H9 (cell line): ENCODE measurements around the gene OR52K1. TPM values are rescaled to one million over a fixed set of nuclear protein-coding genes. Genes with fewer than 3 reads are reported as not detected.

Source experiments
- DNase-seq: peaks from one replicate; pipeline ENCODE4 v3.0.0-alpha.2; 2017
- H2AFZ ChIP-seq: one replicate; pipeline ENCODE4 v1.6.1; 2013; ENCODE audit warnings: mild to moderate bottlenecking, low read length, control low read depth, moderate library complexity
- H2AK5ac ChIP-seq: 2 replicates; pipeline ENCODE4 v1.6.1; 2013; ENCODE audit warnings: low read length, control low read depth, mixed read lengths; ENCODE audit not compliant: insufficient read length
- H2BK120ac ChIP-seq: one replicate; pipeline ENCODE4 v1.6.1; 2013; ENCODE audit warnings: low read depth, mild to moderate bottlenecking, low read length, control low read depth, inconsistent platforms; ENCODE audit not compliant: poor library complexity, severe bottlenecking
- H2BK12ac ChIP-seq: 2 replicates; pipeline ENCODE4 v1.6.1; 2013; ENCODE audit warnings: low read length, control low read depth, mixed read lengths, low read depth; ENCODE audit not compliant: insufficient read length
- H2BK15ac ChIP-seq: 2 replicates; pipeline ENCODE4 v1.6.1; 2013; ENCODE audit warnings: low read depth, low read length, control low read depth
- H2BK20ac ChIP-seq: one replicate; pipeline ENCODE4 v1.6.1; 2013; ENCODE audit warnings: low read depth, mild to moderate bottlenecking, low read length, control low read depth, inconsistent platforms; ENCODE audit not compliant: poor library complexity, severe bottlenecking
- H2BK5ac ChIP-seq: 2 replicates; pipeline ENCODE4 v1.6.1; 2013; ENCODE audit warnings: low read length, control low read depth, mixed read lengths; ENCODE audit not compliant: insufficient read length
- H3K14ac ChIP-seq: 2 replicates; pipeline ENCODE4 v1.6.1; 2013; ENCODE audit warnings: low read length, control low read depth; ENCODE audit not compliant: insufficient read depth
- H3K18ac ChIP-seq: 2 replicates; pipeline ENCODE4 v1.6.1; 2013; ENCODE audit warnings: low read depth, mild to moderate bottlenecking, mixed read lengths, low read length, control low read depth; ENCODE audit not compliant: insufficient read length
- H3K23ac ChIP-seq: 2 replicates; pipeline ENCODE4 v1.6.1; 2013; ENCODE audit warnings: low read length, control low read depth, mixed read lengths, low read depth; ENCODE audit not compliant: insufficient read length
- H3K23me2 ChIP-seq: 2 replicates; pipeline ENCODE4 v1.6.1; 2013; ENCODE audit warnings: low read depth, mild to moderate bottlenecking, mixed read lengths, low read length, control low read depth; ENCODE audit not compliant: insufficient read length, poor library complexity, severe bottlenecking
- H3K27ac ChIP-seq: 2 replicates; pipeline ENCODE4 v1.5.1; 2013; ENCODE audit warnings: low read length, control low read depth, mixed read lengths, low read depth; ENCODE audit not compliant: insufficient read length
- H3K27me3 ChIP-seq: 2 replicates; pipeline ENCODE4 v1.6.1; 2013; ENCODE audit warnings: low read length, control low read depth, inconsistent platforms; ENCODE audit not compliant: insufficient read depth
- H3K4ac ChIP-seq: 2 replicates; pipeline ENCODE4 v1.6.1; 2013; ENCODE audit warnings: low read depth, mild to moderate bottlenecking, control low read depth, inconsistent platforms, low read length, moderate library complexity
- H3K4me1 ChIP-seq: 2 replicates; pipeline ENCODE4 v1.6.1; 2013; ENCODE audit warnings: low read length, control low read depth, inconsistent platforms; ENCODE audit not compliant: insufficient read depth
- H3K4me2 ChIP-seq: 2 replicates; pipeline ENCODE4 v1.6.1; 2013; ENCODE audit warnings: low read length, control low read depth, mixed read lengths; ENCODE audit not compliant: insufficient read length, insufficient read depth
- H3K56ac ChIP-seq: 2 replicates; pipeline ENCODE4 v1.6.1; 2013; ENCODE audit warnings: low read depth, mild to moderate bottlenecking, mixed read lengths, low read length, control low read depth; ENCODE audit not compliant: insufficient read length
- H3K79me1 ChIP-seq: 2 replicates; pipeline ENCODE4 v1.6.1; 2013; ENCODE audit warnings: low read depth, mild to moderate bottlenecking, moderate library complexity, low read length, control low read depth, inconsistent platforms; ENCODE audit not compliant: insufficient read depth, poor library complexity, severe bottlenecking
- H3K79me2 ChIP-seq: 2 replicates; pipeline ENCODE4 v1.6.1; 2013; ENCODE audit warnings: low read length, control low read depth, inconsistent platforms; ENCODE audit not compliant: insufficient read depth
- H3K9ac ChIP-seq: 2 replicates; pipeline ENCODE4 v1.6.1; 2013; ENCODE audit warnings: low read length, control low read depth, mixed read lengths; ENCODE audit not compliant: insufficient read length; ENCODE audit errors: extremely low read depth
- H3K9me3 ChIP-seq: one replicate; pipeline ENCODE4 v1.6.1; 2013; ENCODE audit warnings: low read depth, low read length, inconsistent platforms; ENCODE audit not compliant: control insufficient read depth
- H3T11ph ChIP-seq: one replicate; pipeline ENCODE4 v1.6.1; 2013; ENCODE audit warnings: mild to moderate bottlenecking, low read length, control low read depth, inconsistent platforms
- H4K20me1 ChIP-seq: one replicate; pipeline ENCODE4 v1.6.1; 2013; ENCODE audit not compliant: control insufficient read depth, insufficient read length, insufficient read depth
- H4K5ac ChIP-seq: 2 replicates; pipeline ENCODE4 v1.6.1; 2013; ENCODE audit warnings: low read depth, mild to moderate bottlenecking, mixed read lengths, low read length, control low read depth; ENCODE audit not compliant: insufficient read length
- H4K8ac ChIP-seq: replicated peaks from 2 replicates; pipeline ENCODE4 v1.6.1; 2013; ENCODE audit warnings: low read length, control low read depth, mixed read lengths, low read depth; ENCODE audit not compliant: insufficient read length
- H4K91ac ChIP-seq: 2 replicates; pipeline ENCODE4 v1.6.1; 2013; ENCODE audit warnings: low read depth, mild to moderate bottlenecking, moderate library complexity, mixed read lengths, low read length, control low read depth; ENCODE audit not compliant: insufficient read length
- H3K27ac Mint-ChIP-seq, 3 experiments: 2 replicates in 2 of 3; 3 replicates in 1 of 3; pipeline ENCODE4 v1.8.0; 2020 to 2021; ENCODE audit warnings: mixed read lengths in 3 of 3, mild to moderate bottlenecking in 1 of 3, moderate library complexity in 1 of 3
- H3K27me3 Mint-ChIP-seq: 2 replicates; pipeline ENCODE4 v1.8.0; 2021; ENCODE audit warnings: low read depth, mild to moderate bottlenecking, moderate library complexity, mixed read lengths
- H3K36me3 Mint-ChIP-seq, 3 experiments: 2 replicates in 2 of 3; 3 replicates in 1 of 3; pipeline ENCODE4 v1.8.0; 2020 to 2021; ENCODE audit warnings: low read depth in 3 of 3, mixed read lengths in 3 of 3; ENCODE audit not compliant: insufficient read depth in 1 of 3
- H3K4me1 Mint-ChIP-seq, 2 experiments: 2 replicates each; pipeline ENCODE4 v1.8.0; 2020; ENCODE audit warnings: mixed read lengths in 2 of 2
- H3K4me3 Mint-ChIP-seq, 2 experiments: 2 replicates in 1 of 2; 3 replicates in 1 of 2; pipeline ENCODE4 v1.8.0; 2020 to 2021; ENCODE audit warnings: mild to moderate bottlenecking in 2 of 2, mixed read lengths in 2 of 2, moderate library complexity in 1 of 2
- H3K9me3 Mint-ChIP-seq, 2 experiments: 2 replicates in 1 of 2; 3 replicates in 1 of 2; pipeline ENCODE4 v1.8.0; 2020; ENCODE audit warnings: mild to moderate bottlenecking in 2 of 2, mixed read lengths in 2 of 2, moderate library complexity in 1 of 2
- WGBS: extraction: QIAGEN DNeasy Blood & Tissue Kit; methylation state at CpG from one replicate; pipeline ENCODE4 v1.1.7; 2013; ENCODE audit warnings: missing lambda C conversion rate, low lambda C conversion rate, mixed read lengths; ENCODE audit not compliant: insufficient read length; ENCODE audit errors: extremely low coverage; 5-methylcytosine and 5-hydroxymethylcytosine counted together
- total RNA-seq: library from RNA; stranded (reverse); gene quantifications from 2 replicates; pipeline ENCODE4 v1.2.1, GENCODE V29; 2021
- TF ChIP-seq, protein P1 (sequence below): fragments of 200-600 bp; sonication (generic); conservative IDR thresholded peaks from 3 replicates; pipeline ENCODE4 v1.8.0; 2021; ENCODE audit warnings: antibody characterized with exemption, mild to moderate bottlenecking

The OR52K1 gene
- total RNA-seq, 1 experiment from 2014 or later: not detected

DNA sequence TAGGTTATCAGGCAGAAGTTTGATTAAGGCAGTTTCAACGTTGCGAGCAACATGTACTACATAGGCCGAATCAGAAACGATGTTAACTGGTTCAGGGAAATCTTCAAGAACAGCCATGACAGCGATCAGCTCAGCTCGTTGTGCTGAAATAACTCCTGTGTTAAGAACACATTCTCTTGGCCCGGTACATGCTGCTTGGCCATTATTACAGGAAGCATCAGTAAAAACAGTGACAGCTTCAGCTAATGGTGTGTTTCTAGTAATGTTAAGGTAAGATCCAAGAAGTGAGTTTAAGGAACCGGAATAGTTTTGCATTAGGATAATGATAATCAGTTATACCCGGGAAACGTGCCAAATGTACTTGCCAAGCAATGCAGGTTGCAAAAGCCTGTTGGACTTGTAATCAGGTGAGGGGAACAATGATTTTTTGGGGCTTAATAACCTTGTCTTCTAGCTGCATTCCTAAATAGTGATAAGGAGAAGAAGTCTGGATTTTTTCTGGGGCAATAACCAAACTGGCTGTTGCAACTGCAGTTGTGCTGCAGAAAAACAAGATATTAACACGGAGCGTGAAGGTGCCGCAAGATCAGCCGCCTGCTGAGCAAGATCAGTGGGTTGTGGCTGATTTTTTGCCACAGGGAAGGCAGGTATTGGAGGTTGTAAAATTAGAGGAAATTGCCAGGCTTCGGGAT lies 14.3 kb downstream of the OR52K1 start:
- Histone ChIP-seq H3K4ac (no peak overlapping the region), H2AFZ (no peak overlapping the region), H2BK120ac (no peak overlapping the region), H3K18ac (no peak overlapping the region), H3K9ac (no peak overlapping the region), H3K79me2 (no peaks in the 10 kb centered on the region), H3K27ac (no peak overlapping the region), H3K79me1 (no peaks in the 10 kb centered on the region), H3K4me1 (no peaks in the 10 kb centered on the region), H3K14ac (no peak overlapping the region), H3T11ph (no peak overlapping the region), H4K20me1 (no peaks in the 10 kb centered on the region), H4K91ac (no peak overlapping the region), H4K8ac (no peak overlapping the region), H2BK15ac (no peak overlapping the region), H3K9me3 (no peaks in the 10 kb centered on the region), H2AK5ac (no peak overlapping the region), H3K27me3 (no peaks in the 10 kb centered on the region), H2BK20ac (no peak overlapping the region), H2BK12ac (no peak overlapping the region), H4K5ac (no peak overlapping the region), H3K56ac (no peak overlapping the region), H3K23me2 (no peaks in the 10 kb centered on the region), H2BK5ac (no peak overlapping the region), H3K4me2 (no peak overlapping the region), H3K23ac (no peak overlapping the region)
- no CpG with 5 or more reads among the region's 15 CpGs for WGBS
- no peak for DNase-seq
- Mint-ChIP-seq H3K27me3 (peaks cover 2% of the 10 kb centered on the region; the same call in 1 of the 2 replicates), H3K27ac (no peak overlapping the region), H3K36me3 (peaks cover 0 to under 1% (median 0%) of the 10 kb centered on the region in 3 experiments; a peak in 2 of 7 replicates), H3K4me3 (no peak overlapping the region), H3K9me3 (peaks cover under 1 to 2% of the 10 kb centered on the region in 2 experiments; a peak in 2 of 5 replicates), H3K4me1 (no peaks in the 10 kb centered on the region)
- TF ChIP-seq, protein P1, sequence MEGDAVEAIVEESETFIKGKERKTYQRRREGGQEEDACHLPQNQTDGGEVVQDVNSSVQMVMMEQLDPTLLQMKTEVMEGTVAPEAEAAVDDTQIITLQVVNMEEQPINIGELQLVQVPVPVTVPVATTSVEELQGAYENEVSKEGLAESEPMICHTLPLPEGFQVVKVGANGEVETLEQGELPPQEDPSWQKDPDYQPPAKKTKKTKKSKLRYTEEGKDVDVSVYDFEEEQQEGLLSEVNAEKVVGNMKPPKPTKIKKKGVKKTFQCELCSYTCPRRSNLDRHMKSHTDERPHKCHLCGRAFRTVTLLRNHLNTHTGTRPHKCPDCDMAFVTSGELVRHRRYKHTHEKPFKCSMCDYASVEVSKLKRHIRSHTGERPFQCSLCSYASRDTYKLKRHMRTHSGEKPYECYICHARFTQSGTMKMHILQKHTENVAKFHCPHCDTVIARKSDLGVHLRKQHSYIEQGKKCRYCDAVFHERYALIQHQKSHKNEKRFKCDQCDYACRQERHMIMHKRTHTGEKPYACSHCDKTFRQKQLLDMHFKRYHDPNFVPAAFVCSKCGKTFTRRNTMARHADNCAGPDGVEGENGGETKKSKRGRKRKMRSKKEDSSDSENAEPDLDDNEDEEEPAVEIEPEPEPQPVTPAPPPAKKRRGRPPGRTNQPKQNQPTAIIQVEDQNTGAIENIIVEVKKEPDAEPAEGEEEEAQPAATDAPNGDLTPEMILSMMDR: no peak
